K562 (cell line): ENCODE measurements around the gene LMTK2. TPM values are rescaled to one million over a fixed set of nuclear protein-coding genes. Genes with fewer than 3 reads are reported as not detected.

ENCODE experiments used
- ATAC-seq: fragments of 200-7000 bp; cut with Tn5 transposase; 3 replicates; pipeline ENCODE4 v1.9.1; 2020; ENCODE audit warnings: moderate library complexity
- BruUV-seq: library from RNA; stranded (reverse); fragments of 400-500 nt; replicated peaks from 2 replicates; lab custom pipeline; 2021; lab: Mats Ljungman, UMichigan
- CTCF ChIA-PET: fragments of 300-600 bp; formaldehyde crosslinking; extraction: SDS; loops from one replicate; lab custom pipeline; 2021; ENCODE audit warnings: low intra/inter-chr PET ratio; lab: Yijun Ruan, JAX
- POLR2A ChIA-PET: fragments of 300-600, 350-650 bp; sonication (Branson Sonifier 250); formaldehyde crosslinking; extraction: SDS; loops from one replicate; lab custom pipeline; 2021; ENCODE audit warnings: antibody characterized with exemption, inconsistent platforms; lab: Yijun Ruan, JAX
- DNase-seq, 4 experiments: peaks; one replicate each; pipeline versions ENCODE4 v3.0.0 to v3.0.0-alpha.2; 2011 to 2018; ENCODE audit warnings: low spot score in 3 of 4, mixed read lengths in 3 of 4; ENCODE audit errors: extremely low read depth in 1 of 4
- FAIRE-seq: peaks from 2 replicates; lab custom pipeline; 2011; peaks lifted over from hg19 to GRCh38; lab: Jason Lieb, UNC
- H2AFZ ChIP-seq: 2 replicates; pipeline ENCODE4 v1.6.0; 2011; ENCODE audit warnings: low read depth, low read length, control low read depth, inconsistent platforms
- H3K27ac ChIP-seq: fragments of 200-600 bp; 3 replicates; pipeline ENCODE4 v1.8.0; 2011; ENCODE audit warnings: low read depth, mild to moderate bottlenecking, control low read depth, inconsistent platforms, low read length, moderate library complexity, mixed read lengths; ENCODE audit errors: extremely low read depth
- H3K27me3 ChIP-seq, 2 experiments: fragments of 300-600 bp in 1 of 2; 2 replicates in 1 of 2; 3 replicates in 1 of 2; pipeline versions ENCODE4 v1.6.0 to v1.8.0; 2011; ENCODE audit warnings: inconsistent platforms in 2 of 2, low read length in 2 of 2, mild to moderate bottlenecking in 1 of 2, mixed read lengths in 1 of 2, moderate library complexity in 1 of 2; ENCODE audit not compliant: control insufficient read depth in 2 of 2, insufficient read depth in 2 of 2
- H3K36me3 ChIP-seq: fragments of 300-600 bp; 3 replicates; pipeline ENCODE4 v1.8.0; 2011; ENCODE audit warnings: mild to moderate bottlenecking, low read length, inconsistent platforms; ENCODE audit not compliant: control insufficient read depth, insufficient read depth
- H3K4me1 ChIP-seq, 2 experiments: fragments of 200-600 bp in 1 of 2; replicated peaks in 1 of 2; 2 replicates in 1 of 2; 3 replicates in 1 of 2; pipeline versions ENCODE4 v1.5.1 to v1.8.0; 2011; ENCODE audit warnings: inconsistent platforms in 2 of 2, low read length in 2 of 2, mild to moderate bottlenecking in 1 of 2, mixed read lengths in 1 of 2, moderate library complexity in 1 of 2; ENCODE audit not compliant: control insufficient read depth in 2 of 2, insufficient read depth in 2 of 2
- H3K4me2 ChIP-seq: 2 replicates; pipeline ENCODE4 v1.6.1; 2011; ENCODE audit warnings: low read length, control low read depth, inconsistent platforms, mixed read lengths; ENCODE audit not compliant: insufficient read depth
- H3K4me3 ChIP-seq: fragments of 200-600 bp; sonication (generic), shearing (Covaris generic); 2 replicates; pipeline ENCODE4 v1.5.1; 2016; ENCODE audit warnings: control low read depth, inconsistent platforms
- H3K79me2 ChIP-seq: fragments of 200-600 bp; 3 replicates; pipeline ENCODE4 v1.8.0; 2011; ENCODE audit warnings: low read length, inconsistent platforms; ENCODE audit not compliant: control insufficient read depth, insufficient read depth
- H3K9ac ChIP-seq, 2 experiments: 2 replicates each; pipeline versions ENCODE4 v1.6.0 to v1.6.1; 2011; ENCODE audit warnings: low read depth in 2 of 2, low read length in 2 of 2, control low read depth in 1 of 2, inconsistent platforms in 1 of 2, mild to moderate bottlenecking in 1 of 2, mixed read lengths in 1 of 2; ENCODE audit not compliant: insufficient read depth in 1 of 2
- H3K9me1 ChIP-seq: one replicate; pipeline ENCODE4 v1.6.0; 2011; ENCODE audit warnings: inconsistent platforms, mild to moderate bottlenecking, low read length, moderate library complexity; ENCODE audit not compliant: control insufficient read depth, insufficient read depth
- H3K9me3 ChIP-seq: replicated peaks from 2 replicates; pipeline ENCODE4 v1.5.1; 2011; ENCODE audit warnings: low read depth, low read length, inconsistent platforms; ENCODE audit not compliant: control insufficient read depth, insufficient read depth
- H4K20me1 ChIP-seq: replicated peaks from 2 replicates; pipeline ENCODE4 v1.6.1; 2011; ENCODE audit warnings: low read length, inconsistent platforms, mixed read lengths; ENCODE audit not compliant: control insufficient read depth, insufficient read depth
- ATF1 ChIP-seq, 2 experiments: fragments of 450-650 bp in 1 of 2; IDR thresholded peaks; 2 replicates each; pipeline ENCODE4 v1.6.1; 2016; ENCODE audit warnings: missing compliant biosample characterization in 1 of 2, missing genetic modification characterization in 1 of 2
- IRF2 ChIP-seq: sonication (generic); formaldehyde crosslinking; IDR thresholded peaks from 2 replicates; pipeline ENCODE4 v1.8.1; 2022; ENCODE audit warnings: mild to moderate bottlenecking, missing genetic modification reagents
- JUND ChIP-seq, 2 experiments: IDR thresholded peaks; 2 replicates in 1 of 2; 3 replicates in 1 of 2; pipeline ENCODE4 v1.6.1; 2011; ENCODE audit warnings: borderline replicate concordance in 2 of 2, low read depth in 2 of 2, low read length in 2 of 2, improper control_type of control experiment in 1 of 2, missing biosample characterization in 1 of 2, missing genetic modification characterization in 1 of 2, missing genetic modification reagents in 1 of 2
- MEIS2 ChIP-seq: fragments of 450-650 bp; IDR thresholded peaks from 2 replicates; pipeline ENCODE4 v1.6.1; 2014; ENCODE audit warnings: mild to moderate bottlenecking; ENCODE audit not compliant: partially characterized antibody
- MYC ChIP-seq, 2 experiments: fragments of 250-450 bp in 1 of 2; sonication (Bioruptor Pico) in 1 of 2; IDR thresholded peaks; 2 replicates each; pipeline versions ENCODE4 v1.5.1 to v1.6.1; 2012 to 2021; ENCODE audit warnings: low read depth in 2 of 2, borderline replicate concordance in 1 of 2, improper control_type of control experiment in 1 of 2, low read length in 1 of 2, mild to moderate bottlenecking in 1 of 2, moderate library complexity in 1 of 2
- PML ChIP-seq: IDR thresholded peaks from 2 replicates; pipeline ENCODE4 v1.6.1; 2012; ENCODE audit warnings: low read length, inconsistent platforms
- RB1 ChIP-seq: fragments of 450-650 bp; IDR thresholded peaks from 2 replicates; pipeline ENCODE4 v1.6.1; 2017; ENCODE audit warnings: low read depth, mild to moderate bottlenecking
- SMAD1 ChIP-seq: fragments of 150-350 bp; IDR thresholded peaks from 2 replicates; pipeline ENCODE4 v1.6.1; 2014; ENCODE audit warnings: low read length, low read depth; ENCODE audit not compliant: partially characterized antibody
- STAT5B ChIP-seq: fragments of 250-450 bp; sonication (Bioruptor Pico); IDR thresholded peaks from 2 replicates; pipeline ENCODE4 v1.8.0; 2021; ENCODE audit warnings: mild to moderate bottlenecking, inconsistent platforms
- ZNF76 ChIP-seq: fragments of 250-450 bp; sonication (Bioruptor Pico); IDR thresholded peaks from 2 replicates; pipeline ENCODE4 v1.4.0; 2020; ENCODE audit warnings: mild to moderate bottlenecking, moderate library complexity, borderline replicate concordance
- WGBS: fragments of 100-300 bp; shearing (Covaris generic); methylation state at CpG from one replicate; pipeline ENCODE4 v1.1.6; 2016; ENCODE audit warnings: low coverage, mixed read lengths; ENCODE audit not compliant: insufficient coverage; ENCODE audit errors: missing lambda C conversion rate; 5-methylcytosine and 5-hydroxymethylcytosine counted together
- in situ Hi-C: fragments of 300-500 bp; cut with MboI; formaldehyde crosslinking; loops from 4 replicates; pipeline ENCODE4 v1.15.0; 2018; ENCODE audit warnings: inconsistent platforms, mixed read lengths
- intact Hi-C: fragments of 100-400 bp; cut with micrococcal nuclease; formaldehyde crosslinking; loops from 2 replicates; pipeline ENCODE4 v1.14.2; 2022
- polyA plus RNA-seq, 8 experiments: library from polyadenylated mRNA; depleted of rRNA in 4 of 8; stranded (reverse) in 5 of 8; unstranded in 3 of 8; fragments of >200 nt; fragmentation: Nextera tagmentation in 2 of 8; fragmentation: Illumina TruSeq in 1 of 8; extraction: Ambion mirVana in 2 of 8; extraction: Trizol in 1 of 8; gene quantifications; 2 replicates each; pipeline versions ENCODE4 v1.2.1 to v1.2.3, GENCODE V29; 2011 to 2014; ENCODE audit warnings: inconsistent platforms in 1 of 8, missing spikeins in 1 of 8
- total RNA-seq, 7 experiments: library from RNA; depleted of rRNA in 6 of 7; stranded (reverse); fragments of >200 nt in 6 of 7; fragmentation: Illumina TruSeq in 2 of 7; extraction: Trizol in 2 of 7; gene quantifications; 2 replicates each; pipeline versions ENCODE4 v1.2.1 to v1.2.3, GENCODE V29; 2011 to 2021; ENCODE audit warnings: low replicate concordance in 1 of 7
- TF ChIP-seq, protein P1 (sequence below): fragments of 200-600 bp; sonication (generic); IDR thresholded peaks from one replicate; pipeline ENCODE4 v1.6.1; 2012; ENCODE audit warnings: mild to moderate bottlenecking, low read depth, low read length, inconsistent platforms

LMTK2 gene
- total and polyA plus RNA-seq, 9 of the 15 experiments (the other 6 are each of a cell fraction or from before 2014, with no cell fraction given): 0.78 to 16.4 (median 6.3) TPM

DNA sequence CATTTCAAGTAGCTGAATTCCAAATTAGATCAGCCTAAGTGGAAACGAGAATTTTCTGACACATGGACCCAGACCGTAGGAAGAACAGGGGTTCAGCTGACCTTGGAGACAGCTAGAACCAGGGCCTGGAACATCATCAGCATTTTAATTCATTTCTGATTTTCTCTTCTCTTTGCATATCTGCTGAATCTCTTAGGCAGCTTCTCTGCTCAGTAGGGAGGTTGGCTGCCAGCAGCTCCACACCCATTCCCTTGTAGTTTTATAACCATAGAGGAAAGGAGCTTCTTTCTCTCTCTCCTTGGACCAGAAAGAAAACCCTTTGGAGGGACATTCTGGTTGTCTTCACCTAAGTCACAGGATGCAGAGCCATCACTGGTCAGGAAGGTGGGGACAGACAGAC, 36.0 kb downstream of the LMTK2 start:
- in situ Hi-C loops (no loop called here), intact Hi-C loops (no loop called here)
- FAIRE-seq (no peak), DNase-seq (no peak), ATAC-seq (no peak)
- WGBS: 81% methylated on average over 2 of the region's 2 CpGs
- Histone ChIP-seq H3K9me1 (no peaks in the 10 kb centered on the region), H3K9me3 (no peaks in the 10 kb centered on the region), H3K27ac (no peak overlapping the region), H3K4me1 (no peaks in the 10 kb centered on the region), H3K4me2 (no peak overlapping the region), H3K4me3 (no peak overlapping the region), H3K79me2 (no peaks in the 10 kb centered on the region), H4K20me1 (no peaks in the 10 kb centered on the region), H3K36me3 (peaks cover 36% of the 10 kb centered on the region; the same call in 2 of the 3 replicates), H3K9ac (no peak overlapping the region), H2AFZ (no peak overlapping the region), H3K27me3 (no peaks in the 10 kb centered on the region)
- ChIA-PET CTCF (no interaction called here), POLR2A (no interaction called here)
- no TSS peak for BruUV-seq
- TF ChIP-seq, protein P1, sequence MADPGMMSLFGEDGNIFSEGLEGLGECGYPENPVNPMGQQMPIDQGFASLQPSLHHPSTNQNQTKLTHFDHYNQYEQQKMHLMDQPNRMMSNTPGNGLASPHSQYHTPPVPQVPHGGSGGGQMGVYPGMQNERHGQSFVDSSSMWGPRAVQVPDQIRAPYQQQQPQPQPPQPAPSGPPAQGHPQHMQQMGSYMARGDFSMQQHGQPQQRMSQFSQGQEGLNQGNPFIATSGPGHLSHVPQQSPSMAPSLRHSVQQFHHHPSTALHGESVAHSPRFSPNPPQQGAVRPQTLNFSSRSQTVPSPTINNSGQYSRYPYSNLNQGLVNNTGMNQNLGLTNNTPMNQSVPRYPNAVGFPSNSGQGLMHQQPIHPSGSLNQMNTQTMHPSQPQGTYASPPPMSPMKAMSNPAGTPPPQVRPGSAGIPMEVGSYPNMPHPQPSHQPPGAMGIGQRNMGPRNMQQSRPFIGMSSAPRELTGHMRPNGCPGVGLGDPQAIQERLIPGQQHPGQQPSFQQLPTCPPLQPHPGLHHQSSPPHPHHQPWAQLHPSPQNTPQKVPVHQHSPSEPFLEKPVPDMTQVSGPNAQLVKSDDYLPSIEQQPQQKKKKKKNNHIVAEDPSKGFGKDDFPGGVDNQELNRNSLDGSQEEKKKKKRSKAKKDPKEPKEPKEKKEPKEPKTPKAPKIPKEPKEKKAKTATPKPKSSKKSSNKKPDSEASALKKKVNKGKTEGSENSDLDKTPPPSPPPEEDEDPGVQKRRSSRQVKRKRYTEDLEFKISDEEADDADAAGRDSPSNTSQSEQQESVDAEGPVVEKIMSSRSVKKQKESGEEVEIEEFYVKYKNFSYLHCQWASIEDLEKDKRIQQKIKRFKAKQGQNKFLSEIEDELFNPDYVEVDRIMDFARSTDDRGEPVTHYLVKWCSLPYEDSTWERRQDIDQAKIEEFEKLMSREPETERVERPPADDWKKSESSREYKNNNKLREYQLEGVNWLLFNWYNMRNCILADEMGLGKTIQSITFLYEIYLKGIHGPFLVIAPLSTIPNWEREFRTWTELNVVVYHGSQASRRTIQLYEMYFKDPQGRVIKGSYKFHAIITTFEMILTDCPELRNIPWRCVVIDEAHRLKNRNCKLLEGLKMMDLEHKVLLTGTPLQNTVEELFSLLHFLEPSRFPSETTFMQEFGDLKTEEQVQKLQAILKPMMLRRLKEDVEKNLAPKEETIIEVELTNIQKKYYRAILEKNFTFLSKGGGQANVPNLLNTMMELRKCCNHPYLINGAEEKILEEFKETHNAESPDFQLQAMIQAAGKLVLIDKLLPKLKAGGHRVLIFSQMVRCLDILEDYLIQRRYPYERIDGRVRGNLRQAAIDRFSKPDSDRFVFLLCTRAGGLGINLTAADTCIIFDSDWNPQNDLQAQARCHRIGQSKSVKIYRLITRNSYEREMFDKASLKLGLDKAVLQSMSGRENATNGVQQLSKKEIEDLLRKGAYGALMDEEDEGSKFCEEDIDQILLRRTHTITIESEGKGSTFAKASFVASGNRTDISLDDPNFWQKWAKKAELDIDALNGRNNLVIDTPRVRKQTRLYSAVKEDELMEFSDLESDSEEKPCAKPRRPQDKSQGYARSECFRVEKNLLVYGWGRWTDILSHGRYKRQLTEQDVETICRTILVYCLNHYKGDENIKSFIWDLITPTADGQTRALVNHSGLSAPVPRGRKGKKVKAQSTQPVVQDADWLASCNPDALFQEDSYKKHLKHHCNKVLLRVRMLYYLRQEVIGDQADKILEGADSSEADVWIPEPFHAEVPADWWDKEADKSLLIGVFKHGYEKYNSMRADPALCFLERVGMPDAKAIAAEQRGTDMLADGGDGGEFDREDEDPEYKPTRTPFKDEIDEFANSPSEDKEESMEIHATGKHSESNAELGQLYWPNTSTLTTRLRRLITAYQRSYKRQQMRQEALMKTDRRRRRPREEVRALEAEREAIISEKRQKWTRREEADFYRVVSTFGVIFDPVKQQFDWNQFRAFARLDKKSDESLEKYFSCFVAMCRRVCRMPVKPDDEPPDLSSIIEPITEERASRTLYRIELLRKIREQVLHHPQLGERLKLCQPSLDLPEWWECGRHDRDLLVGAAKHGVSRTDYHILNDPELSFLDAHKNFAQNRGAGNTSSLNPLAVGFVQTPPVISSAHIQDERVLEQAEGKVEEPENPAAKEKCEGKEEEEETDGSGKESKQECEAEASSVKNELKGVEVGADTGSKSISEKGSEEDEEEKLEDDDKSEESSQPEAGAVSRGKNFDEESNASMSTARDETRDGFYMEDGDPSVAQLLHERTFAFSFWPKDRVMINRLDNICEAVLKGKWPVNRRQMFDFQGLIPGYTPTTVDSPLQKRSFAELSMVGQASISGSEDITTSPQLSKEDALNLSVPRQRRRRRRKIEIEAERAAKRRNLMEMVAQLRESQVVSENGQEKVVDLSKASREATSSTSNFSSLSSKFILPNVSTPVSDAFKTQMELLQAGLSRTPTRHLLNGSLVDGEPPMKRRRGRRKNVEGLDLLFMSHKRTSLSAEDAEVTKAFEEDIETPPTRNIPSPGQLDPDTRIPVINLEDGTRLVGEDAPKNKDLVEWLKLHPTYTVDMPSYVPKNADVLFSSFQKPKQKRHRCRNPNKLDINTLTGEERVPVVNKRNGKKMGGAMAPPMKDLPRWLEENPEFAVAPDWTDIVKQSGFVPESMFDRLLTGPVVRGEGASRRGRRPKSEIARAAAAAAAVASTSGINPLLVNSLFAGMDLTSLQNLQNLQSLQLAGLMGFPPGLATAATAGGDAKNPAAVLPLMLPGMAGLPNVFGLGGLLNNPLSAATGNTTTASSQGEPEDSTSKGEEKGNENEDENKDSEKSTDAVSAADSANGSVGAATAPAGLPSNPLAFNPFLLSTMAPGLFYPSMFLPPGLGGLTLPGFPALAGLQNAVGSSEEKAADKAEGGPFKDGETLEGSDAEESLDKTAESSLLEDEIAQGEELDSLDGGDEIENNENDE: no peak
- TF ChIP-seq RB1 (no peak), ZNF76 (CRISPR knock-in tag) (no peak), MYC (IDR thresholded peaks at IDR 0.05; ENCODE audit: low read depth, low read length) (no peak), MYC (CRISPR knock-in tag; IDR thresholded peaks at IDR 0.05; ENCODE audit: borderline replicate concordance, low read depth) (no peak), JUND (IDR thresholded peaks at IDR 0.05; ENCODE audit: borderline replicate concordance, low read depth, low read length) (no peak), JUND (tag; IDR thresholded peaks at IDR 0.05; ENCODE audit: borderline replicate concordance, low read depth, low read length) (no peak), IRF2 (no peak), STAT5B (CRISPR knock-in tag) (no peak), PML (no peak), ATF1 (CRISPR knock-in tag; IDR thresholded peaks at IDR 0.05) (no peak), ATF1 (tag; IDR thresholded peaks at IDR 0.05) (no peak), MEIS2 (no peak), SMAD1 (no peak)
